Mucosa of stomach (tissue), 1 donor: ENCODE measurements around the gene CX3CR1.
"Not testable (repeated sequence)": the region's sequence is repeated elsewhere in the genome, so short reads cannot be mapped to it uniquely, and the experiment has no call there.

ENCODE experiments used
- H3K27me3 ChIP-seq: one replicate; pipeline ENCODE4 v1.7.0; 2013; ENCODE audit warnings: mild to moderate bottlenecking, low read length; ENCODE audit not compliant: control insufficient read depth, insufficient read depth
- H3K36me3 ChIP-seq: one replicate; pipeline ENCODE4 v1.7.0; 2013; ENCODE audit warnings: low read length; ENCODE audit not compliant: control insufficient read depth, insufficient read depth
- H3K4me1 ChIP-seq: one replicate; pipeline ENCODE4 v1.7.0; 2013; ENCODE audit warnings: mild to moderate bottlenecking, low read length; ENCODE audit not compliant: control insufficient read depth, insufficient read depth
- H3K4me3 ChIP-seq: one replicate; pipeline ENCODE4 v1.7.0; 2013; ENCODE audit warnings: low read length
- H3K9ac ChIP-seq: one replicate; pipeline ENCODE4 v1.7.0; 2013; ENCODE audit warnings: mild to moderate bottlenecking, low read length, moderate library complexity
- H3K9me3 ChIP-seq: one replicate; pipeline ENCODE4 v1.7.0; 2013; ENCODE audit warnings: mild to moderate bottlenecking, low read length, moderate library complexity; ENCODE audit not compliant: control insufficient read depth
- donor health status: Pancreatic carcinoma.

Gene CX3CR1

DNA sequence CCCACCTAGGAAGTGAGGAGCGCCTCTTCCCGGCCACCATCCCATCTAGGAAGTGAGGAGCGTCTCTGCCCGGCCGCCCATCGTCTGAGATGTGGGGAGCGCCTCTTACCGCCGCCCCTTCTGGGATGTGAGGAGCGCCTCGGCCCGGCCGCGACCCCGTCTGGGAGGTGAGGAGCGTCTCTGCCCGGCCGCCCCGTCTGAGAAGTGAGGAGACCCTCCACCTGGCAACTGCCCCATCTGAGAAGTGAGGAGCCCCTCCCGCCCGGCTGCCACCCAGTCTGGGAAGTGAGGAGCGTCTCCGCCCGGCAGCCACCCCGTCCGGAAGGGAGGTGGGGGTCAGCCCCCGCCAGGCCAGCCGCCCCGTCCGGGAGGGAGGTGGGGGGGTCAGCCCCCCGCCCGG lies 52.2 kb downstream of the CX3CR1 start:
- H3K4me3 ChIP-seq, H3K27me3 ChIP-seq, H3K36me3 ChIP-seq, H3K9ac ChIP-seq, H3K9me3 ChIP-seq, H3K4me1 ChIP-seq: not testable (repeated sequence)

DNA sequence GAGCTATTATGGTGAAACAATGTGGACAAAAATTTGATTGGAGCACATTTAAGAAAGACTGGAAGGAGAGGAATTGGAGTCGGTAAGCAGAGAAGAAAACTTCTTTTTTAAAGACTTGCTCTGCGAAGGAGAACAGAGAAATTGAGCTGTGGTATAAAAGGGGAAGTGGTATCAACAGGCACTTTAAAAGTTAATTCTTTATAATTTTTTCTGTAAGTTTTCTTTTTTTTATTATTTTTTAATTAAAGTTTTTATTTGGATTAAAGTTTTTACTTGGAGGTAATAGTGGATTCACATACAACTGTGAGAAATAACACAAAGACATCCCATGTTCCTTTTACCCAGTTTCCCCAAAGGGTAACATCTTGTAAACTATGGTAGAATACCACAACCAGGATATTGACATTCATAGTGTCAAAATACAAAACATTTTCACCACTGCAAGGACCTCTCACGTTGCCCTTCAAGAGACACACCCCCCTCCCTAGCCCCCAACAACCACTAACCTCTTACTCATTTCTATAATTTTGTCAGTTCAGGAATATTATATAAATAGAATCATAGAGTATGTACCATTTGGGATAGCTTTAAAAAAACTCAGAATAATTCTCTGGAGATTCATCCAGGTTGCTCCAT lies 53.6 kb downstream of the CX3CR1 start:
- Histone ChIP-seq H3K4me3 (no peak overlapping the region), H3K9me3 (no peaks in the 10 kb centered on the region), H3K27me3 (no peaks in the 10 kb centered on the region), H3K4me1 (no peaks in the 10 kb centered on the region), H3K36me3 (no peaks in the 10 kb centered on the region), H3K9ac (no peak overlapping the region)

DNA sequence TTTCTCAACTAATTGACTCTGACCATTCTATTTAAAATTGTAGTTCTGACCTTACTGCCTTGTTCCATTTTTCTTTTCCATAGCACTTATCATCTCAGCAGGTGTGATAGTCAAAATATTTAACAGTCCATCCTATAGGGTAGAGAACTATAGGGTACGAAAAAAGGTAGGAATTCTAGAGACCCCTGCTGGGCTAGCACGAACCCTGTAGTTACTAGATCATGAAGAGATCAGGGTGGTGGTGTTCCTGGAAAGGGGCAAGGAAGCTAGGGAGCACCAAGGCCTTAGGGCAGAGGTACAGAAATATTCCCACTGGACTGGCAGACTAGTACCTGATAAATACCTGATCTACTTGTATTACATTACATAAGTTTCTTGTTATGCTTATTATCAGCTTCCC lies 55.5 kb downstream of the CX3CR1 start:
- Histone ChIP-seq H3K27me3 (no peaks in the 10 kb centered on the region), H3K9ac (no peak overlapping the region), H3K9me3 (no peaks in the 10 kb centered on the region), H3K36me3 (no peaks in the 10 kb centered on the region), H3K4me3 (no peak overlapping the region), H3K4me1 (no peaks in the 10 kb centered on the region)

- H3K36me3 ChIP-seq: no peaks in the 10 kb centered on the region
- no peak overlapping the region for H3K9ac ChIP-seq
- H3K9me3 ChIP-seq: no peaks in the 10 kb centered on the region
- no peaks in the 10 kb centered on the region for H3K27me3 ChIP-seq
- no peak overlapping the region for H3K4me3 ChIP-seq
- no peaks in the 10 kb centered on the region for H3K4me1 ChIP-seq
Measured at GRCh38 chr3:39222939-39223338, 56.9 kb downstream of the CX3CR1 start.

GRCh38 chr3:39222462-39222861 lies 57.4 kb downstream of the CX3CR1 start:
- H3K4me1 ChIP-seq: no peaks in the 10 kb centered on the region
- no peak overlapping the region for H3K4me3 ChIP-seq
- H3K36me3 ChIP-seq: no peaks in the 10 kb centered on the region
- no peak overlapping the region for H3K9ac ChIP-seq
- H3K27me3 ChIP-seq: no peaks in the 10 kb centered on the region
- no peaks in the 10 kb centered on the region for H3K9me3 ChIP-seq

GRCh38 chr3:39221141-39221530 lies 58.7 kb downstream of the CX3CR1 start:
- Histone ChIP-seq H3K4me1 (no peaks in the 10 kb centered on the region), H3K27me3 (no peaks in the 10 kb centered on the region), H3K4me3 (no peak overlapping the region), H3K9ac (no peak overlapping the region), H3K9me3 (no peaks in the 10 kb centered on the region), H3K36me3 (no peaks in the 10 kb centered on the region)

DNA sequence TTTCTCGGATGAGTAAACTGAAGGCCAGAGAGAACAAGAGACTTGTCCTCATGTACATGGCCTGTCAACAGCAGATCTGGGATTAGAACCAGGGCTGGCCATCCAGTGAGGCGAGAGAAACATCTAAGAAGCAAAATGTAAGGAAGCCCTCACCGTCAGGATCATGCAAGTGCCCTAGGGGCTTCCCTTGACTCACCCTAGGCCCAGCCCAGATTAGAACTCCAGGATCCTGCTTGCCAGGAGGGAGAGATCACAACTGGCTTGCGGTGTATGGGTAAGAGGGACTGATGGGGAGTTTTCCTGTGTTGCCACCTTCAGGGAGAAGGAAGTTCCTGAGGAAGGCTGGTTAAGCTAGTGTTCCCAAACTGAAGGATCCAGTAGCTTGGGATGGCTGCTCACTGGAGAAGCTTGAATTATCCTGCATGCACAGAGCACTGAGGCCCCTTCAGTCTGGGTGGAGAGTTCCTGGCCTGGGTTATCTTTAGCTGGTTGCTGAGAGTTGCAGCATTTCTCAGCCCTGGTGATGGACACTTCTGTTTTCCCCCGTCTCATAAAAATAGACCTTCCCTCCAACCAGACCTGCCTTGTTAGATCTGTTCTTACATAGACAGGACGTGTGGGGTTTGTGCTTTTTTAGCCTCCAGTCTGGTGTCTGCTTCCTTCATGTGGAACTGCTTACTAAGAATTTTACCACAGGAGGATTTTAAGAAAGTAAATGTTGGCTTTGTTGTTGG lies 59.3 kb downstream of the CX3CR1 start:
- Histone ChIP-seq H3K4me1 (no peaks in the 10 kb centered on the region), H3K4me3 (no peak overlapping the region), H3K9me3 (no peaks in the 10 kb centered on the region), H3K36me3 (no peaks in the 10 kb centered on the region), H3K9ac (no peak overlapping the region), H3K27me3 (no peaks in the 10 kb centered on the region)

GRCh38 chr3:39219702-39220101 lies 60.1 kb downstream of the CX3CR1 start:
- no peak overlapping the region for H3K9ac ChIP-seq
- H3K27me3 ChIP-seq: no peaks in the 10 kb centered on the region
- no peak overlapping the region for H3K4me3 ChIP-seq

DNA sequence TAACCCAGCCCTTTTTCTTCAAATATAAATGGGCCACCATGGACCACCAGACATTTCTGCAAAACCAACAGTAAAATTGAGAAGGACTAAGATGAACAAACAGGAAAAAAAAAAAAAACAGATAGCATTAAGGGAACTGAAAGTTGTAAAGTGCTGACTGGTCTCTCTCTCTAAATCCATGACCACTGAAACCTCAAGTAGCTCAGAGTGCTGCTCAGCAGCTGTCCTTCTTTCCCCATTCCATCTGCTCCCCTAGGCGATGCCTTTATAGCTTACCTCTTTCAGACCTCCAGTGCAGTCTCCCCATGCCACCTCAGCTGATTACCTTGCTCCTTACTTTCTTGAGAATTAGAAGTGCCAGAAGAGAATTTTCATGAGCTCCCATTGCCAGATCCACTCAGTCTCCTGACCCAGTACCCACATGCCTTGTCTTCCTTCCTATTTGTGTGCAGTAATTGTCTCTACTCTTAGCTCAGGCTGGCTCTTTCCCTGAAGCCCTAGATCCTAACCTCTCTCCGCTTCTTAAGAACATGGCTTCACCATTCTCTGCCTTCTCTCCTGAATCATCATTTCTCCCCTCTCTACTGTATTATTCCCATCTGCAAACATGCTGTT lies 63.6 kb downstream of the CX3CR1 start:
- Histone ChIP-seq H3K27me3 (no peaks in the 10 kb centered on the region), H3K9me3 (no peaks in the 10 kb centered on the region), H3K4me3 (no peak overlapping the region), H3K9ac (no peak overlapping the region), H3K4me1 (no peaks in the 10 kb centered on the region), H3K36me3 (no peaks in the 10 kb centered on the region)

More at GRCh38 chr3:39219702-39220101, 60.1 kb downstream of the CX3CR1 start:
- Histone ChIP-seq H3K36me3 (no peaks in the 10 kb centered on the region), H3K4me1 (no peaks in the 10 kb centered on the region), H3K9me3 (no peaks in the 10 kb centered on the region)

DNA sequence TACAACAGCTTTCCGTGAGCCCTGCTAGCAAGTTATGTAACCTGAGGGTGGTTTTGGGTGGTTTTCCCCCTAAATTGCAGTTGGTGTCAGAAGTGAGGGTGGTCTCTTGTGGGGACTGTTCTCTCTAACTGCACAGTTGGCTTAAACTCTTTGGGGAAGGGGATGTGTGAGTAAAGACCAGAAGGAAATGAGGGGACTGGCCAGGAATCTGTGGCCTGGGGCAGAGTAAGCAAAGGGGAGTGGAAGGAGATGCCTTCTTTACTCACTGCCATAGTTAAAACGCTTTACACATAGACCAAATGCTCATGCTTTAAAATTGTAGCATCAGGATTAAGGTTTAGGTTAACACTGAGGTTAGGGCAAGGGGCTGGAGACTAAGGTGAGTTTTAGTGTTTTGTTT lies 66.2 kb downstream of the CX3CR1 start:
- Histone ChIP-seq H3K27me3 (no peaks in the 10 kb centered on the region), H3K4me3 (no peak overlapping the region), H3K9me3 (no peaks in the 10 kb centered on the region), H3K9ac (no peak overlapping the region), H3K4me1 (no peaks in the 10 kb centered on the region), H3K36me3 (no peaks in the 10 kb centered on the region)
